Nucleus accumbens (tissue), 56 donors: ENCODE results near the gene WNK2.

ENCODE experiments used
- DNase-seq, 56 donors: peaks; one replicate each; lab custom pipeline; 2025; lab: John Stamatoyannopoulos, UW

Gene WNK2

DNA sequence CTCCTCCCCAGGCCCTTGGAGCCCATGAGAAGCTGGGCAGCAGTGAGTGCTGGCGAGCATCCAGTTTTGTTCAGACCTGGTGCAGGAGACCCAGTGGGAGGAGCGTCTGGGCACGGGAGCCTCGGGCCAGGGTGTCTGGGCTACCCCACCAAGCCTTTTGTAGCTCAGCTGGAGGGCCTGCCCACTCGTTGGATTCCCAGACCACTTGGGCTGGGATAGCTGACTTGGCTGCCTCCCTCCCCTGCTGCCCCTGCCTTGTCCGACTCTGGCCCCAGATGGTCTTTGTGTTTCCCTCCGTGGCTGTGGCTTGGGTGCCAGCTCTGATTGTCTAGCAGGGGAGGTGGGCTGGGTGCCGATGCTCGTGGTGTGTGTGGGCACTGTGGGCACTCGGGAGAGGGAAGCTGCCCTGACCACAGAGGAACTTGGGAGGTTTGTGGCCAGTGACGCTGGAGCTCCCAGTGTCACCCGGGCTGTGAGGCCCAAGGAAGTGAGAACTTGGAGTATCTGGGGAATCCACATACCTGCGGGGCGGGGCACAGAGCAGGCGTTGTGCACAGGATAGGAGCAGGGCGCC lies 47.3 kb downstream of the WNK2 start:
- DNase-seq = peak in 17 of 56 donors; percentile 5 to 78 (median 36)

DNA sequence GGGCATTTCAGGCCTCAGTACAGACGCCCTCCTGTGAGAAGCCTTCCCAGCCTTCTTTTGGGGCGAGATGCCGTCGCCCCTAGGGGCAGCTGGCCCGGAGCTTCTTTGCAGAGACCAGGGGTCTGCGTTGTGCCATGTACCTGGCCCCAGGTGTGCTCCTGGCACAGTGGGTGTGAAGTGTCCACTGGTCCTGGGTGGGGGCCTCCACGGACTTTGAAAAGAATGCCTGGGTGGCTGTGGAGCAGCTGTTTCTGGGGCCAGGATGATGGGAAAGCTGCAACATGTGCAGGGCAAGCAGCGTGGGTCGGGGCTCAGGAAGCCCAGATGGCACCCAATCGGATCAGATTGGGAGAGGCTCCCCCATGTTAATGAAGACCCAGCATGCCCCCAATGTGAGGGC lies 47.8 kb downstream of the WNK2 start:
- DNase-seq = no peak

DNA sequence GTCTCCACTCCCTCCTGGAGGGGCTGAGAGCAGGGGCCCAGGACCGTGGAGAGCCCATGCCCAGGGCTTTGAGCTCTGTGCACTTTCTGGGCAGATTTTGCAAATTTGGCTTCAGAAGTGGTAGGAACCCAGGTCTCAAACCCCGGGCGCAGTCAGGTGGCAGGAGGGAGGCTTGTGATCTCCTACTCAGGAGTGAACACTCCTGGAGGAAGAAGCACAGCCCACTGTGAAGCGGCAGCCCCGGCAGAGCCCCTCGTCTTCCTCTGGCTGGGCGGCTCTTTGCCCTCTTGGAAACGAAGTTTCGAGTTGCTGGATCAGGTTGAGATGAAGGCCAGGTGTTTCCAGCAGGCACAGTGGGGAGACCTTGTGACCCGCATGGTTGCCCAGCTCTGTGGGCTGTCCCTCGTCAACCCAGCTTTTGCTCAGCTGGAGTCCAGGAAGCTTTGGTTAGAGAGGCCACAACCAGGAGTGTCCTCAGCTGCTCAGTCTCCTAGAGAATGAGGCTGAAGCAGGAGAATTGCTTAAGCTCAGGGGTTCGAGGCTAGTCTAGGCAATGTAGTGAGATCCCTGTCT lies 48.5 kb downstream of the WNK2 start:
- DNase-seq = no peak

DNA sequence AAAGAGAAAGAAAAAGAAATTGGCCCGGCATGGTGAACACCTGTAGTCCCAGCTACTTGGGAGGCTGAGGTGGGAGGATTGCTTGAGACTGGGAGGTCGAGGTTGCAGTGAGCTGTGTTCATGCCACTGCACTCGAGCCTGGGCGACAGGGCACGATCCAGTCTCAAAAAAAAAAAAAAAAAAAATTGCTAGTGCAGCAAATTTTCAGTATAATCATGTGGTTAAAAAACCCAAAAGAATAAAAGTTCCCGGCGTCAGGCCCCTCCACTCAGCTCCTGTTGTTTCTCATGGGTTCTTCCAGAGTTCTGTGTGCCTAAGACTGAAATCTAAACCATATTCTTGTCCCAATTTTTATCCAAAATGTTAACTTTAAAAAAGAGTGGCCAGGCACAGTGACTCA lies 49.1 kb downstream of the WNK2 start:
- DNase-seq = no peak

DNA sequence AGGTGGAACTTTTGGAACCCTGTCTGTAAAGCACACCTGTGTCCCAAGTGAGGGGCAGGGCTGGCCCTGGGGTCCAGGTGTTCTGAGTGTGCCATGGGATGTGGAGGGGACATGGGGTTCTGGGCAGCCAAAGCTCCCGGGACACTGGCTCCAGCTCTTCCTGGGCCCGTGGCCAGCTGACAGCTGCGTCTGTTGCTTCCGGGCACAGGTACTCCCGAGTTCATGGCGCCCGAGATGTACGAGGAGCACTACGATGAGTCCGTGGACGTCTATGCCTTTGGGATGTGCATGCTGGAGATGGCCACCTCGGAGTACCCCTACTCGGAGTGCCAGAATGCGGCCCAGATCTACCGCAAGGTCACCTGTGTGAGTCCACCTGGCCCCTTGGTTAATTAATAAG lies 50.7 kb downstream of the WNK2 start:
- no peak for DNase-seq

DNA sequence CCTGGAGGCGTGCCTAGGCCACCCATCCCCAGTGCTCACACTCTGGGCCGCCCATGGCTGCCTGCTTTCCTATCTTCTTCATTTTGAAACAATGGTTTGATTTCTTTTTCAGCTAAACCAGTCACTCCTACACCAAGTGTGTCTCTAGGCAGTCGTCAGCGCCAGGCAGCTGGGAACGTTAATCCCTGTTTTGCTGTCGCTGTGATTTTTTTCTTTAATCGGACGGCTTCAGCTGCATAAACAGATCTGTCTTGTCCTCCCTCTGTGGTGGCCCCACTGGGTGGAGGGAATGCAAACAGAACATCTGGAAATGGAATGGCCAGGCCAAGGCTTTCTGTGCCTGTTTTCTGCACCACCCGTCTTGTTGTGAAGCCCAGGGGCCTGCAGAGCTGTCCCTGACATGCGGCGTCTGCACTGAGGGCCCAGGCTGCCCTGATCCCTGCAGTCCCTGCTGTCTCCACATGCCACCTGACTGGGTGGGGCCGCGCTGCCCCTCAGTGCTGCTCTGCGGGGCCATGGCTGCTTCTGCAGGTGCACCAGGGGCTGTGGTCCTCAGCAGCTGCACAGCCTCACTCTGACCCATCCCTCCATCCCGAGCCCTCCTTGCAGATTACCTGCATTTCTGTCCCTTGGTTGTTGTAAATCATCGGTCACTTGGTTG lies 51.5 kb downstream of the WNK2 start:
- peak in 7 of 56 donors; percentile 11 to 33 (median 17) for DNase-seq

DNA sequence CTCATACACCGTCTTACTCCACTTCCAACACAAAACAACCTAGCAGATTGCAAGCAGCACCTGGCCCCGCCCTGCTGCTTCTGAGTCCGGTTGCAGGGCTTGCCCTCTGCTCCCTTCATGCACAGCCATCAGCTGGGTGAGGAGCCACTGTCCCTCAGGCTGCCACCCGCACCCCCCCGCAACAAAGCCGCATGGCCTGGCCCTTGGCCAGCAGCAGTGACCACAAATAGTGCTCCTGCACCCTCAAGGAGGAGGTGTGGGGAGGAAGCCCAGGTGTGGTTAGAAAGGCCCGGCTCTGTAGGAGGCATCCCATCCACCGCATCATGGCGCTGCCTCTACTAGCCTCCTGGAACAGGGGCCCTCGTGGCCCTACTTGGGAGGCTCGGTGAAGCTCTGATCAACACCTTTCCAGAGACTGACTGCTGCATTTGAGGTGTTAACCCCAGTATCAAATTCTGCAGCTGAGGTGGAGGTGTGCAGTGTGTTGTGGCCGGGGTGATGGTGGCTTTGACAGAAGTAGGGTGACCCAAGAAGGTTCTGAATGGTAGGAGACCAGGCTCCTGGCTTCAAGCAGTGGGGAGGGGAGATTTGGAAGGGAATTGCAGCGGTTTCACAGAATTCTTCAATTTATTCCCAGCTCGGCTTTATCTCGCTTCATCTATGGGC lies 52.7 kb downstream of the WNK2 start:
- no peak for DNase-seq

DNA sequence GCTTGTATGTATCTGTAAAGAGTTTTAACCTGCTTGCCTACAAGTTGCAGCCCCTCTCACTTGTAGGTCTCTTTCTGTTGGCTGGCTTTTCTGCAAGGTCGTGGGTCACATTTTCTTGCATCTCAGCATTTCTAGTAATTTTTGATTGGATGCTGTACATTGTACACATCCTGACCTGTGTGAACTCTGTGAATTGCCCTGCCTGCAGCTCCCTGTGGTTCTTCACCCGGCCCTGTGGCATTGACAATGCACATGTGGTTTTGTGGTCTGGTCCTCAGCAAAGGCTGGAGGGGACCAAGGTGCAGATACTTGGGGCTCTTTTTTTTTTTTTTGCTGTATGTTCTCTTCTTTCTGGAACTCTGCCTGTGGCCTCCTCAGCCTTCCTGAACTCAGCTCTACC lies 53.6 kb downstream of the WNK2 start:
- DNase-seq = no peak

DNA sequence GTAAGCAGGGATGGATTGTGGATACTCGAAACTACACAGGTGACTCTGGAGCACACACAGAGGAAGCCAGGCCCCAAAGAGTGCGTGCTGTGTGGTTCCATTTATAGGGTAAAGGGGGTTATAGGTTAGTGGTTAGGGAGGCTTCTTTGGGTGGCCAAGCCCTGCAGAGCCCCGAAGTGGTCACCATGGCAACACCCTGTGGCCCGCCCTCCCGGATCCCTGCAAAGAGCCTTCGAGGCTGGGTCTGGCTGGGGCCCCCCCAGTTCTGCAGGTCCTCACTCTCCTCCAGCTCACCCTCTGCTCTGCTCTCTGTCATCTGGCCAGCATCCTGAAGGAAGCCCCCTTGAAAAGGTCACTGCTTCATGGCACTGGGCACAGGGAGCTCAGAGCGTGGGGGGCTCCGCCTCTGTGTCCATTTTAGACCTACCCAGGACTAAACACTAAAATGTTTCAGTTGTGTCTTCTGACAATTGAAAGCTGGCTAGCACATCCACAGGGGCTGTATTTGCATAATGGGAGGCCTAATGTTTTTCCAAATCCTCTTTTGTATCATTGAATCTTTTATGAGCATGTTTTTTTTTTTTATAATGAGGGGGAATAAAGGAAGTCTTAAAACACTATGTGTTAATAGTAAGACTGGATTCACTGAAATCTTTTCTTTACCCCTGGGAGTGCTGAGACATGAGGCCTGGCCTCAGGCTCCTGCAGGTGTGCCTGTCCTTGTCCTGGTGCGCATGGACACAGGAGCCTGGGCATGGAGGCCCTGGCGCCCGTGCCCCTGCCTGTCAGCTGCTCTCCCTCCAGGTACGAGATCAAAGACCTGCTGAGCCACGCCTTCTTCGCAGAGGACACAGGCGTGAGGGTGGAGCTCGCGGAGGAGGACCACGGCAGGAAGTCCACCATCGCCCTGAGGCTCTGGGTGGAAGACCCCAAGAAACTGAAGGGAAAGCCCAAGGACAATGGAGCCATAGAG lies 55.3 kb downstream of the WNK2 start:
- DNase-seq = no peak

DNA sequence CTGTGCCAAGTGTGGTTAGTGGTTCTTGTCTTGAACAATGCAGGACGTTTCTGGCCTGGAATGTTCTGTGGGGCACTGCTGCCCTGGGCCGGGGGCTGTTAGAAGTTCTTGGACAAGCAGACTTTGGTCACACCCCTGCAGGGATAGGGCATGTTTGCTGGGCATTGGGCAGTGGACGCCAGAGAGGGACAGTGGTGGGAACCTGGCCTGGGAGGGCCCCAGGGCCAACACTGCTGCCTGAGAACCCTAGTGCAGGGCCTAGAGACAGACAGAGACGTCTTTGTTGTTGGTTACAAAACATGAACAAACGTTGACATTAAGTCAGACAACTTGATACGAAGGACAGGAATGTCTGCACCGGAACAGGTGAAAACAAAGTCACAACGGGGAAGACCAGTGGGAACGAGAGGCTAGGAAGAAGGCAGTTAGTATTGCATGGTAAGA lies 57.0 kb downstream of the WNK2 start:
- peak in 2 of 56 donors; percentile 7 to 13 for DNase-seq

DNA sequence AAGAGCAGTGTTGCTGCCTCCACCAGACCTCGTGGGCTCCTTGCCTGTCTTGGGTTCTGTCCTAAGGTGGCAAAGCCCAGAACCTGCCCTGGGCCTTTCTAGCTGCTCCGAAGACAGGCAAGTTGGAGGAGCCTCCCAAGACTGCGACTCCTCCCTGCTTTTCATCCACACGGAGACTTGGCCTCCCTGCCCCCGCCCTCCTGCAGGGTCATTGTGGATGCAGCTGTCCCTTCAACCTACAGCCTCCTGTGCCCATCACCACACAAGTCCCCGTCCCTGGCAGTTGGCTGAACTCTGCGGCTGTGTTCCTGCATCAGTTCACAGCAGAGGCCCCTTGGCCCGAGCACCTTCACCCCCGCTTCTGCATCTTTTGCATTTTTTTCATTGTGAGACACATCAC lies 59.2 kb downstream of the WNK2 start:
- no peak for DNase-seq

DNA sequence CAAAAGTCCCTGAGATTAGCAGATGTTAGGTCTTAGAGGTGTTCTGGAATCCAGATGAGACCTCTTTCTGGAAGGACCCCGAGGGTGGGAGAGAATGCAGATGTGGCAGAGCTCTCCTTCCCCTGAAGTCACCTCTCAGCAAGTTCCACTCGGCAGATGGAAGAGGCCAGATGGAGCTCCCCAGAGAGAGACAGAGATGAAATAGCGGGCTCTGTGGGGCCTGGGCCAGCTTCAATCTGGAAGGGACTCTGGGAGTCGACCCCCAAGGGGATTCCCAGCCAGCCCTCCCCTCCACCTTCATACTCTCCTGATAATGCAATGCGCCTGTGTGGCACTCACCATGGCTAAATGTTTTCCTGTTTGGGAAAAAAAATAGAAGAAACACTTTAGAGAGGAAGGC lies 60.2 kb downstream of the WNK2 start:
- DNase-seq = no peak

DNA sequence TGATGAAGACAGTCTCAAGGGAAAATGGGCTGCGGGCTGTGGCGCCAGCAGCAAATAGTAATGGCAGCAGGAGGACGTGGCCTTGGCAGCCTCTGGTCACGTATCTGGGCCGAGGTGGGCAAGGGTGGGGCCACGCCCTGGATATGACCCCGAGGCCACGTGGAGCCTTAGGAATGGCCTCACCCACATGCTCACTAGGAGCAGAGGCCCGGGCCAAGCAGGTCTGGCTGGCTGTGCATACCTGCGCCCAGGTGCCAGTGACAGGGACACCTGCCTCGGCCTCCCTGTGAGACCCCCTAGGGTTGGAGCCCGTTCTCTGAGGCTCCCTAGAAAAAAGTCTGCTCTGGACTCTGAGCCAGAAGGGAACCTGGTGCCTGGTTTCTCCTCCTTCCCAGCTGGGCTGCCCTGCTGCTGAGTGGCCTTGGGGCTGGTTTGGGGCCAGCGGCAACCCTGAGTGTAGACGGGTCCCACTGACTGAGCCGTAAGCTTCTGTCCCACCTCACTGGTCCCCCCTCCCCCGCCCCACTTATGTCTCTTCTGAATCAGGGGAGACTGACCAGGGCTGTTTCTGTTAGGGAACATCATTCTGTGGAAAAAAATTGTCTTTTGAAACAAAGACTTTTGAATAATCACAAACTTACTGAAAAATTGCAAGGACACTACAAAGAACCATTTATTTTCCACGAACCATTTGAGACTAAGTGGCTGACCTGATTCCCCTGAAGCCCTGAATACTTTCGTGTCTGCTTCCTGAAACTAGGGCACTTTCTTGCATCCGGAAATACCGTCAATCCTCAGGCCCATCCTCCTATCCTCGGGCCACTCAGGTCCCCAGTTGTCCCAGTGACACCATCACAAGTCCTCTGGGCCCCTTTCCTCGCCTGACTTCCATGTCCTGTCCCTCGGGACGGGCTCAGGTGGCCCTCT lies 60.8 kb downstream of the WNK2 start:
- no peak for DNase-seq

DNA sequence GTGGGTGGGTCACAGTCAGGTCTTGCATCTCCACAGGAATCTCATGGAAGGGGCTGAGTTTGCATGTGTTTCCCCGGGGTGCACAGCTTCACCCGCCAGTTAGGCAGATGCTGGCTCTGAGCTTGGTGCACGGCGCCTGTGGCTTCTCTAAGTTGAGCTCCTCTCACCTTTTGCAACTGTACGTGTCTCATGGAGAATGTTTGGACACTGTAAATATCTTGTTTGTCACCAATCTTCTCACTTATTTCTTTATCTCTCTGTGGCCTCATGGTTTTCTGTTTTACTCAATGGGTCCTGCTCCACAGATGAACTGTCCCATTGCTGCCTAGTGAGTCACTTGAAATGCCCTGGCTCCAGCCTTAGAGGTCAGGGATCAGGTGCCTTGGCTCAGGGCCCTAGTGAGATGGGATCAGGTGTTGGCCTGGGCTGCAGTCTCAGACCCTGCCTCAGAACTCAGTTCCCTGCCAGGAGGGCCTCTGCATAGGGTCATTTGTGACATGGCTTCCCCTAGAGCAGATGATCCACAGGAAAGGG lies 61.6 kb downstream of the WNK2 start:
- no peak for DNase-seq

DNA sequence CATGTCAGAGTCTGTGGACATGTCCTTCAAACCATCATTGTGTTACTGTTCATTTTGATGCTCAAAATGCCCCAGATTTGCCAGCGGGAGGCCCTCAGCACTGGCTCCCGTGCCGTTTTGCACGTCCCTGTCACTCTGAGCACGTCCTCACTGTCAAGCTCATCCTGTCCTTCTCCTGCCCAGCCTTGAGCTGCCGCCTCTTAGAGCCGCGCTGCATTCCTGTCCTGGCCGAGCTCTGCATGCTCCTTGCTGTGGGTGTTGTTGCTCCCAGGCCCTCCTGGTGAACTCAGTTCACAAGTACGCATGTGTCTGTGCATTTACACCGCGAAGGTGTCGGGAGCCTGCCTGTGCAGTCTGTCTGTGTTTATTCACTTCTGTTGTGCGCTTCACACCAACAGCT lies 62.2 kb downstream of the WNK2 start:
- no peak for DNase-seq

DNA sequence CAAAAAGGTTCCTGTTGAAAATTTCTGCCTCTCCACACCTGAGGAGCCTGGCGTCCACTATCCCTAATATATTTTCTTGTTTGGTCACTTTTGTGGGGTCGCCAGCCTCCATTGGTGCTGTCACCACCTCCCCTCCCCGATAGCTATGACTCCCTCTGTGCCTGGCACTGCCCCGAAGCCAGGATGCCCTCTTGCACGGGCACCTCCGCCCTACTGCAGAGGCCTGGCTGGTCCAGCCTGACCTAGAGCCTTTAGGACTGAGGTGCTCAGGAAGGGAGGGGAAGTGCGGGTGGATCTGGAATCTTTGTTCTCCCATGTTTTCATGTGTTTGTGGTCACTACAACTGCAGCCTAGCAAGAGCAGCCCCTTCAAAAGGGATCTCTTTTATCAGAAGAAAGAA lies 62.6 kb downstream of the WNK2 start:
- no peak for DNase-seq

DNA sequence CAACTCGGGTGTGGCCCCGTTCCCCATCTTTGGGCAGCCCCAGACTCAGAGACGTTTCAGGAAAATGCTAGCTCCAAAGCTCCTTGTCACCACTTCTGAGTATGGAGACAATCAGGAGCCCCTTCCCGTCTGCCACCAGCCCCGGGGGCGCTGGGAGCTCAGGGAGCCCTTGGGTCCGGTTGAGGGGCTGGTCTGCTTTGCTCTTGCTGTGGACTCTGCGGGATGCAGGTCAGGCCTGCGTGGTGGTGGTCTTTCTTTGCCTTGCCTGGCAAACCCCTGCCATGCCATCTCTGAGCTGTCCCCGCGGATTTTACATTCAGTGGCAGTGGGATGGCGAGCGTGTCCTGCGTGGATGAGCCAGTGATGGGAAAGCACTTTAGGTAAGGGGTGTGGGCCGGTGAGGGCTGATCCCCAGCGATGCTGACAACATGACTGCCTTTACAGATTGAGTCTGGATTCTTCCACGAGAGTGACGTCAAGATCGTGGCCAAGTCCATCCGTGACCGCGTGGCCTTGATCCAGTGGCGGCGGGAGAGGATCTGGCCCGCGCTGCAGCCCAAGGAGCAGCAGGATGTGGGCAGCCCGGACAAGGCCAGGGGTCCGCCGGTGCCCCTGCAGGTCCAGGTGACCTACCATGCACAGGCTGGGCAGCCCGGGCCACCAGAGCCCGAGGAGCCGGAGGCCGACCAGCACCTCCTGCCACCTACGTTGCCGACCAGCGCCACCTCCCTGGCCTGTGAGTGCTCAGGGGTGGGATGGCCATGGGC lies 63.3 kb downstream of the WNK2 start:
- DNase-seq = no peak

DNA sequence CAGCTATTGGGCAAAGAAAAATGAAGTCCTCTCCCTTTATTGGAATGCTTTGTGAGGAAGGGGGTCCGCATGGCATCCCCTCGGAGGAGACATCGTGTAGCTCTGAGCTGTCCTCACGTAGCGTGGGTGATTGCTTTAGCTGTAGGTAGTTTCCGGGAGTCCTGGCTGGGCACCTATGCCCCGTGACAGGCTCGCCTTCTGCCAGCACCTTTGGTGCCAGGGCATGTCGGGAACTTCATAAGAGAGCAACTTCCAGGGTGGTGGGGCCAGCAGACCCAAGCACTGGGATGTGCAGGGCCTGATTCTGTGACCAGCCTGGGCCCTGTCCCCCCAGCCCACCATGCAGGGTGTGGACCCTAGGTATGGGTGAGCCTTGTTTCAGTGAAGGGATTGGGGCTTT lies 64.0 kb downstream of the WNK2 start:
- DNase-seq = no peak
